ENCODE data around the gene LTA4H.
"Not testable (repeated sequence)": the region's sequence is repeated elsewhere in the genome, so short reads cannot be mapped to it uniquely, and the experiment has no call there.

The LTA4H gene

DNA sequence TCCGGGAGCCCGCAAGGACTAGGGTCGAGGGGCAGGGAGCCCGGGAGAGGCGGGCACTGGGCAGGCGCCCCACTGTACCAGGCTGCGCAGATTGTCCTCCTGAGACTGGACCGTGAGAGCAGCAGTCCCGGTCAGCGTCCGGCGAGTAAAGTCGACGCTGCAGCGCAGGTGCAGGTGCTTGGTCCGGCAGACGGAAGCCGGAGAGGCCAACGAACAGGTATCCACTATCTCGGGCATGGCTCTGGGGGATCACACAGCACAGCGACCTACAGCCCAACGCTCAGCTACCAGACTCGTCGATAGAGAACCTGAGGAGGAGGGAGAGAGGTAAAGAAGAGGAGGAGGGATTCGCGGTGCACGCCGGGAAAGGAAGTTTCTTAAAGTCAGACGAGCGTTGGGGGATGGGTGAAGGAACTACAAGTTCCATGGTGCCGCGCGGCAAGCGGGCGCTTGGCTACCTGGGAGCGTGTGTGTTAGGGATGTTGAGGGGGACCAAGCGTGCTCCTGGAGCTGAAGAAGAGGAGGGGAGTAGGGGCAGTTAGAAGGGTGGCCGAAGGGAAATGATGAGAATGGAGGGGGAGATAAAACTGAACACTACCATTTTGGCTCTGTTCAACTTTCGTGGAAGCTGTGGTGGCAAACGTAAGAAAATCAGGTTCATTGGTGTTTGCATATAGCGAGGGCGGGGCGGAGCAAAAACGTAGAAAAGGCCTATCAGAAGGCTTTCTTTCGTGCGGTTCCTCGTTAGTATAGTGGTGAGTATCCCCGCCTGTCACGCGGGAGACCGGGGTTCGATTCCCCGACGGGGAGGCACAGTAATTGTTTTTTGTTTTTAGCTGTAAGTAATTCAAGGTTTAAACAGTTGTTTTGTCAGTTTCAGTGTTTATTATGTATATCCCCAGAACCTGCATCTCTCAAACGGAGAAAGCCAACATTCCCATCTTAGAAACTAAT, at the start of gene LTA4H:
LTA4H (minus strand) TSS at position 305 of the 954 bp plus-strand sequence; CDS start at position 237, 68 bp downstream.
- no peak for FAIRE-seq

DNA sequence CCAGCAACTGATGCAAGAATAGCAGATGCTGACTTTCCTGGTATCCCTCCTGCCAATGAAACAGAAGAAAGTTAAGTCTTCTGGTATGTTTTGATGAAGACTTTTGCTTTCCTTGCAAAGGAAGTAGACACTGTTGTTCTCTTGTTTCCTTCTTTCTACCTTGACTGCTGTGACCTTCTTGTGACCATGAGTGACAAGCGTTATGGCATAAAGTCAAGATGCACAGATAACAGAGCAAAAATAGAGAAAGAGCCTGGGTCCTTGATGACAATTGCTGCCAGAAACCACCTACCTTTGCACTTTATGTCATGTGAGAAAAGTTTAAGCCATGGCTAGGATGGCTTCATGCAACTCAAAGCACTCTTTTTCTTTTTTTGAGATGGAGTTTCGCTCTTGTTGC, 49.2 kb upstream of the LTA4H start:
- FAIRE-seq: no peak

DNA sequence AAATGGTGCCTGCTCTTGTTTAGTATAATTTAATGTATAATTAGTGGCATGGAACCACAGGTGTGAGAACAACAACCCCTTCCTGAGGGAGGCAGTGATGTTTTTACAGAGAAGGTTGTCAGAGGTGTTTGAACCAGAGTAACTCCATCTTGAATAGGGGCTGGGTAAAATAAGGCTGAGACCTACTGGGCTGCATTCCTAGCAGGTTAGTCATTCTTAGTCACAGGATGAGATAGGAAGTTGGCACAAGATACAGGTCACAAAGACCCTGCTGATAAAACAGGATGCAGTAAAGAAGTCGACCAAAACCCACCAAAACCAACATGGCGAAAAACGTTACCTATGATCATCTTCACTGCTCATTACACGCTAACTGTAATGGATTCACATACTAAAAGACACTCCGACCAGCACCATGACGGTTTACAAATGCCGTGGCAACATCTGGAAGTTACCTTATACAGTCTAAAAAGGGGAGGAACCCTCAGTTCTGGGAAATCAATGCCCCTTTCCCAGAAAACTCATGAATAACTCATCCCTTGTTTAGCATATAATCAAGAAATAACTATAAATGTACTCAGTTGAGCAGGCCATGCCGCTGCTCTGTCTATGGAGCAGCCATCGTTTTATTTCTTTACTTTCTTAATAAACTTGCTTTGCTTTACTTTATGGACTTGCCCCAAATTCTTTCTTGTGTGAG, 47.8 kb upstream of the LTA4H start:
- no peak for FAIRE-seq

DNA sequence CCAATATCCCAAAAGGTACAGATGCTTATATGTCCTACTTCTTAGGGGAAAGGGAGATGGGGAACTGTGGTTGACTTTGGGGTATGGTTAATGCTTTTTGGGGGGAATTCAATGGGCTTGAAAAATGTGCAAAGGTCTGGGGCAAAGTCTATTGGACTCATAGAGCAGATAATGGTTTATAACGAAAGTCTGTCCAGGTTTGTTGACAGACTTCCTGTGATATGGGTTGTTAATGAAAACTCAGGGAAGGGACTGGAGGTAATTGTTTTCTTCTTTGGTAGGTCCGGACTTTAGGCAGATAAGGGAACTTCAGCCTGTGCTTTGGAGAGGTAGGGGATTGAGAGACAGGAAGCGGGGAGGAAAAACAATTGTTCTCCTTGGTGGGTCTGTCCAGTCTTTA, 46.2 kb upstream of the LTA4H start:
- no peak for FAIRE-seq

DNA sequence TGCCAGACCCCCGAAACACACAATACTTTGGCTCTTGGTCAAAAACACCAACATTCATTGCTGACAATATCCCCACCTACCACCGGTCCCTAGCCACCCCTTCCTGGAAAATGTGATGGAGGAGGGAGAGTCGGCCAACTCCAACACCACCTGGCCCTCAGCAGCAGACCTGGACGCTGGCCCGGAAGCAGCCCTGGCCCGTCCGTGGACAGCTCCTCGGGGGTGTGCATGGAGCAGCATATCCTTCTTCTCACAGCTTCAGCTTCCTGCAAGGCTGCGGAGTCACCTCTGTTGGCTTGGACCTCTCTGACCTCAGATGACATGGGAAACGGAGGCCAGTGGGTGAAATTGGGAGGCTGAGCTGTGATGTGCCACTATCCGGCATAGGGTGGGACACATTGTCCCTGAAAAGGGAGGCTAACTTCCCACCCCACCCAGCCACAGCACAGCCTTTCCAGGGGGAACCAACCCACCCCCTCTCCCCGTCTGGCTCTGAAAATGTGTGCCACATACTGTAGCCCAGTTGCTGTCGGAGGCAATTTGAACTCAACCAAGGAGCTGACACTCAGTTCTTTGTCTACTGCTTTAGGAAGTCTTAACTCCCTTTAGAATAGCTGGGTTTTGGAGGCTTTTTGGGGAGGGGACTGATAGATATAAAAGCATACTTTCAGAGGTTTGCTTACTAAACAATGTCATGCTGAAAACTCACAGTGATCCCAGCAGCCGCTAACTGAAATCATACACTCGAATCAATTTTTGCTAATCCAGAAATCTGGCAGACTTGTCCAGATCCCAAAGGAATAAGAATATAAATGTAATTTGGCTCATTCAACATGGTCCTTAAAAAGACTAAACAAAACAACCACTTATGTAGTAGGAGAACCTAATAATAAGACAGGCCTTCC, 43.1 kb upstream of the LTA4H start:
- no peak for FAIRE-seq

DNA sequence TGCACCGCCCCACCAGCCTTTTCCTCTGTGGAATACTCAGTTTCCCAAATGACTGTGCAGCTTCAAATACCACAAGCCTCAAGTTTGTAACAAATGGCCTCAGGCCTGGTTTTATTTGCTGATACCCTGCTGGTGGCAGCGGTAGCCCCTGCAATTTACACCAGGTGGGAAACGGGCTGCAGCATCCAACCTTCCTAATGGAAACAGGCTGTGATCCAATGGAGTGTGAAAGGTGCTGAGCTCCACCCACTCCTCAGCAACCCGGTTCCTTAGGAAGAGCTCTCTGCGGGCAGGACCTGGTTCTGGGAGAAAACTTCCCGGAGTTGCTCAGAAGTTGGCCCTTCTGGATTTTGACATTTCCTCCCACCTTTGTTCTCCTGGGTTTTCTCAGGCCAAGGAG, 41.7 kb upstream of the LTA4H start:
- FAIRE-seq: no peak

DNA sequence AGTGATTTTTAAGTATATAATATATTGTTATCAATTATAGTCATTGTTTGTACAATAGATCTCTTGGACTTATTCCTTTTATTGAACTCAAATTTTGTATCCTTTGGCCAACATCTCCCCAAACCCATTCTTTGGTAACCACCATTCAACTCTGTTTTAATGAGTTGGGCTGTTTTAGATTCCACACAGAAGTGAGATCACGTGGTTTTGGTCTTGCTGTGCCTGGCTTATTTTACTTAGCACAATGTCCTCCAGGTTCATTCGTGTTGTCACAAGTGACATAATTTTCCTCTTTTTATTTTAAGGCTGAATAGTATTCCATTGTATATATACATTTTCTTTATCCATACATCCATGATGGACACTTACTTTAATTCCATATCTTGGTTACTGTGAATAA, 40.2 kb upstream of the LTA4H start:
- FAIRE-seq: no peak

DNA sequence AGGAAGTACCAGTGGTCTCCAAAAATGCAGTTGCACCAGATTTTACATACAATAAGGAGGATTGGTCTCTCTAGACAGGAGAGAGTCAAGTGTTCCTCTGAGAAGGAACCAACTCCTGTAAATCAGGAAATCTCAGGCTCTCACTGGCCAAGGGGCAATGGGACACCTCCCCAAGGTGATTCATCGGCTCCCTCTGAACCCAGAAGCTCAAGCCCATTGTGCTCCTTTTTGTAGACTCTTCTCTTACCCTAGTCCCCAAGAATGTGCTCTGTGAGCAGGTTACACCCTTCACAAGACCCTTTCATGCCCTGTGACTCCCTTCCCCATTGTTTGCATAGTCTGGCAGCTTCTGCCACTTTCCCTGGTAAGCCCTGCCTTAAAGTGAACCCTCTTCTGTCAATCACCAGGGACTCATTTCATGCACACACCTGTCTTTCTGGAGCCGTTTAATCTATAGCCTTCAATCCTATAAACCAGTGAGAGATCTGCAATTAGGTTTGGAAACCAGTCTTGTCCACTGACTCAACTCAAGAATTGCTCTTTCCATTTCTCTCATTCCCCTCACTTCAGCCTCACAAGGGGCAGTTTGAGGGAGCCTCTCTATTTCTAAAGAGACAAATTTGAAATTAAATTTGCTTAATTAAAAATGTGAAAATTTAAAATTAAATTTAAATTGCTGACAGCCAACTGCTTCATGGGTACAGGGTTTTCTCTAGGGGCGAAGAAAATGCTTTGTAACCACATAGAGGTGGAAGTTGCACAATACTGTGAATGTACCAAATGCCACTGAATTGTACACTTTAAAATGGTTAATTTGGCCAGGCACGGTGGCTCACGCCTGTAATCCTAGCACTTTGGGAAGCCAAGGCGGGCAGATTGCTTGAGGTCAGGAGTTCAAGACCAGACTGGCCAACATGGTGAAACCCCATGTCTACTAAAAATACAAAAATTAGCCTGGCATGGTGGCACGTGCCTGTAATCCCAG, 38.3 kb upstream of the LTA4H start:
- FAIRE-seq: no peak

DNA sequence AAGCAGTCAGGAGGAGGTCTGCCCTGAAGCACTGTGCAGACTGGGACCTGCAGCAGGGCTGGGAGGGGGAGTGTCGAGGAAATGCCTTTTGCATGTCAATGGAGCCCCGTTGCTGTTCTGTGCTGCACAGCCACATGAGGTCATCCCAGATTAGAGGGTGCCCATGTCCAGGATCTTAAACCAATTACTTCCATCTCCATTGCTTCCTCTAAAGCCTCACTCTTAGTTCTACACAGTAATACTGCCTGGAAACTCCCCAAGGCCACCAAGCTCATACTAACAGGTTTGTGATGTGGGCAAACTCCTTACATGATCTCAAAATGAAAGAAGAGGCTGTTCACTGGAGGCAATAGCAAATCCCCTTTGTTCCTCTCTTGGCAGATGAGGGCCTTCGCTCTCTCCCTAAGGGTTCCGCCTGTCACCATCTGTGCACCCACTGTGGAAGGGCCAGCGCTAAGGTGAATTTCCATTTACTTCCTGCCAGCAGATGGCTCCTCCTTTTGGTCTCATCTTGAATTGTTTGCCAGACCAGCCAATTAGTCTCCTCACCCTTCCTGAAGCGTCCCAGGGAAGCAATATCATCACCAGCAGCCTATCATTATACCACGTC, 35.4 kb upstream of the LTA4H start:
- FAIRE-seq: no peak

DNA sequence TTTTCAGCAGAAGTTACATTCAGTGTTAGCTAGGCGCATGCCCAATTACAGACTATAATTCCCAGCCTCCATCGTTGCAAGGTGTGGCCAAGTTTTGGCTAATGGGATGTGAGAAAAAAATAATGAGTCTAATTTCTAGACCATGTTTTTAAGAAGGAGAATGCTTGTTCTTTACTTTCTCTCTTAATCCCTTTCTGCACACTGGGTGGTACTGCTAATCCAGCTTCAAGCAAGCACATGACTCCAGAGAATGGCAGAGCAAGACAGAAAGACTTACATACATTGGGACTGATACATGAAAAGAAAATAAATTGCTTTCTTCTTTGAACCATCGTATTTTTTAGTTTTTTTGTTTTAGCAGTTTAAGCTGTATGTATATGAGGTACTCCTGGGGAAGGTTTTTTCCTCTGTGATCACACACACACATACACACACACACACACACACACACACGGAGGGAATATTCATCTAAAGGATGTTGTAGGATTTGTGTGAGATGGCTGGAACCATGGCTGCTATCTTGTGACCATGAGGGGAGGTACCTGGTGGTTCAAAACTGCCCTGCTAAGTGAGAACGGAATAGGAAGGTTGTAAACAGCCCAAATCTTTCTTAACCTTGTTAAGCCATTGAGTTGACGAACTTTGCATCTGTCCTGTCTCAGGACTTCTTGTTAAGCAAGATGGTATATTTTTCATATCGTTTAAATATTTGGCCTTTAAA, 34.3 kb upstream of the LTA4H start:
- FAIRE-seq: no peak

DNA sequence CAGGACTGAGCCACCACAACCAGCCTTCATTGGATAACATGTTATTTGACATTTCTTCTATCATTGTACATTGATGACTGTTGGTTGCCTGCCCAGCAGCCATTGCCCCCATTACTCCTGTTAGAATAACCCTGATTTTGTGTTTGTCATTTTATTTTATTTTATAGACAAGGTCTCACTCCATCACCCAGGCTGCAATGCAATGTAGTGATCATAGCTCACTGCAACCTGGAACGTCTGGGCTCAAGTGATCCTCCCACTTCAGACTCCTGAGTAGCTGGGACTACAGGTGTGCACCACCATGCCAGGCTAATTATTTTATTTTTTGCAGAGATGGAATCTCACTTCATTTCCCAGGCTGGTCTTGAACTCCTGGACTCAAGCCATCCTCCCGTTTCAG, 33.2 kb upstream of the LTA4H start:
- no peak for FAIRE-seq

DNA sequence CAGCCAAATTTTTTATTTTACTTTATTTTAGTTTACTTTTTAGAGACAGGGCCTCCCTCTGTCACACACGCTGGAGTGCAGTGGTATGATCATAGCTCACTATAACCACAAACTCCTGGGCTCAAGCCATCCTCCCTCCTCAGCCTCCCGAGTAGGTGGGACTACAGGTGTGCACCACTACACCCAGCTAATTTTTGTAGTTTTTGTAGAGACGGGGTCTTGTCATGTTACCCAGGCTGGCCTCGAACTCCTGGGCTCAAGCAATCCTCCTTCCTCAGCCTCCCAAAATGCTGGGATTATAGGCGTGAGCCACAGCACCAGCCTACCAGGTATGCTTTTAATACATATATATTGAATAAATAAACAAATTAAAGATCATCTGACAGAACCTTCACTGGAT, 32.7 kb upstream of the LTA4H start:
- FAIRE-seq: no peak

DNA sequence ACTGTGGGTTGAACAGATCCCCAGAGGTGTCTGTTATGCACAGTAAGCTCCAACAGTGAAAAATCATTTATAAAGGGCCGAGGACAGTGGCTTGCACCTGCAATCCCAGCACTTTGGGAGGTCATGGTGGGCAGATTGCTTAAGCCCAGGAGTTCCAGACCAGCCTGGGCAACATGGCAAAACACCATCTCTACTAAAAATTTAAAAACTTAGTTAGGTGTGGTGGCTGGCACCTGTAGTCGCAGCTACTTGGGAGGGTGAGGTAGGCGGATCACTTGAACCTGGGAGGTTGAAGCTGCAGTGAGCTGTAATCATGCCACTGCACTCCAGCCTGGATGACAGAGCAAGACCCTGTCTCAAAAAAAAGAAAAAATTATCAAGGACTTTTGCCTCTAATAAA, 30.4 kb upstream of the LTA4H start:
- not testable (repeated sequence) for FAIRE-seq

DNA sequence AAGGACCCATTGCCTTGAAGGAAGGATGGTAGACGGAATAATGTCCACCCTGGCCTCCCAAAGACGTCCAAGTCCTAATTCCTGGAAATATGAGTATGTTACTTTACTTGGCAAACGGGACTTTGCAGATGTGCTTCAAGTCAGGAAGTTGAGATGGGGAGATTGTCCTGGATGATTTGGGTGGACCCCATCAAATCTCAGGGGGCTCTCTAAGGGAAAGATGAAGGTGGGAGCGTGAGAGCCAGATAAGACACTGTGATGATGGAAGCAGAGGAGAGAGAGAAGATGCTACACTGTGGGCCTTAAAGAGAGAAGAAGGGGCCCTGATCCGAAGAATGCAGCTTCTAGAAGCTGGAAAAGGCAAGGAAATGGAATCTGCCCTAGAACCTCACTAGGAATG, 29.6 kb upstream of the LTA4H start:
- FAIRE-seq: no peak

DNA sequence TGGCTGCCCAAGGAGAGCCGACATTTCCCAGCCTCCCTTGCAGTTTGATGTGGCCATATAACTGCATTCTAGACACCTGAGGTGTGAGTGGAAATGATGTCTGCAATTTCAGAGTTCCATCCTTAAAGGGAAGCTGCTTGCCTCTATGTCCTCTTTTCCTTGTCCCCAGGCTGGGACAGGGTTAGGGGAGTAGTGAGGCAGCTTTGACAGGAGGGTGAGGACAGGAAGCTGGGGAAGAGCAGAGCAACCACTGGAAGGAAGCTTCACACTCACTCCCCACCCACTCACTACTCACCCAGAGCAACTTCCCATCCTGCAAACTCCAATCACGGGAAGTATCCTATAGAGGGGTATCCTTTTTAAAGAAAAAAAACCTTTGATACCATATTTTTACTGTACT, 28.9 kb upstream of the LTA4H start:
- no peak for FAIRE-seq

DNA sequence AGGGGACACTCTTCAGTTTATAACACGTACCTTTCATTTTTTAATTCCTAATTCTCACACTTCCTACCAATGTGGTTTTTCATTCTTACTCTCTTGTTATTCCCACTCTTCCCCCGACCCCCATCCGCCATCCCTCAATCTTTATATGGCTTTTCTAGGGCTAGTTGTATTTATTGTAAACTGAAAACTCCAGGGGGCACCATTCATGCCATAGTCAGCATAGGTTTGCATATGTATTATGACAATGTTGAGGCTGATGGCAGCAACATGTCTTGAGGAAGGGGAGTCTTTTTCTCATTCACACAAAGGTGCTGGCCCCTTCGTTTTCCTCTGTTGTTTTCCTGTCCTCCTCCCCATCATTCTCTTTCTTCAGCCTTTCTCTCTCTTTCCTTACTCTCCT, 27.7 kb upstream of the LTA4H start:
- no peak for FAIRE-seq

DNA sequence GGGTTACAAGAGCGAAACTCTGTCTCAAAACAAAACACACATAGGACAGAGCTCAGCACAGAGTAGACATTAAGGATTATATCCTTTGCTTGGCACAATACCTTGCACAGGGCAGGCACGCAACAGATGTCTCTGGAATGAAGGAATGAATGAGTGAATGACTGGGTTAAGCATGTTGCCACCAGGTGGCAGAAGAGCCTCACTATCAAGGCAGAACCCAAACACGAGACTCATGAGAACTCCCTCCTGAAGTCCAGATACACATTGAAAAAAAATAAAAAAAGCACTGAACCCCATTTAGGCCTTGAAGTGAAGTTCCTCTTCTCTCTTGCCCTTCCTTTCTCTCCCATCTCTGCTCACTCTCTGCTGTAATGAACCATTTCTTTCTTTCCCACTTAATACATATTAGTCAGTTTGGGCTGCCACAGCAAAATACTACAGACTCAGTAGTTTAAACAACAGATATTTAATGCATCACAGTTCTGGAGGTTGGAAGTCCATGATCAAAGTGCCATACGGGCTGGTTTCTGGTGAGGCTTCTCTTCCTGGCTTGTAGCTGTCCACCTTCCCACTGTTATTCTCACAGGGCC, 26.6 kb upstream of the LTA4H start:
- FAIRE-seq: no peak

DNA sequence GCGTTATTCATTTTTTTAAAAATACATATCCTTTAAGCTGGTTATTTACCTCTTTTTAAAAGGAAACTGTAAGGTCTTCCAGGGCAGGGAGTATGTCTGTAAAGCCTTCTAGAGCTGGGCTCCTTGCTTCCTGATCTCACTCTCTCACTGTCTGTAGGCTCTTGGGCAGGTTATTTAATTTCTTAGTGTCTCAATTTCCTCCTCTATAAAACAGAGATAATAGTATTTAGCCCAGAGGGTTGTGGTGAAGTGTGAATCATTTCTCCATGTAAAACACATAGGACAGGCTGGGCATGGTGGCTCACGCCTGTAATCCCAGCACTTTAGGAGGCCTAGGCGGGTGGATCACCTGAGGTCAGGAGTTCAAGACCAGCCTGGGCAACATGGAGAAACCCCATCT, 25.9 kb upstream of the LTA4H start:
- no peak for FAIRE-seq

DNA sequence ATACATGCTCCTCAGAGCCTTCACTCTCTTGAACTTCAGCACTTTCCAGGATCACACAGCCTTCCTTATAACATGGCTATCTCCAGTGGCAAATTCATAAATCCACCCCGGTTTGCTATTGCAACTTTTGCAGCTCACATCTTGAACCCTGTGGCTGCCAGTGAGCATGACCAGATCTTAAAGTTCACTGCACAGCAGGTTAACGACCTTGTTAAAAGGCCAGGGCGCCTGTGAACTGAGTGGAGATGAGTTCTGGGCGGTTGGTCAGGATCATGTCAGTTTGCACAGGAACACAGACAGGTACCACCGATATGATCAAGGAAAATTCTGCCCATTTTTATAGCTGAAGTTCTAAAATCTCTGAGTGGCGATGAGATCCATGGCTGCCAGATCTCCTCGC, 24.7 kb upstream of the LTA4H start:
- FAIRE-seq: no peak

DNA sequence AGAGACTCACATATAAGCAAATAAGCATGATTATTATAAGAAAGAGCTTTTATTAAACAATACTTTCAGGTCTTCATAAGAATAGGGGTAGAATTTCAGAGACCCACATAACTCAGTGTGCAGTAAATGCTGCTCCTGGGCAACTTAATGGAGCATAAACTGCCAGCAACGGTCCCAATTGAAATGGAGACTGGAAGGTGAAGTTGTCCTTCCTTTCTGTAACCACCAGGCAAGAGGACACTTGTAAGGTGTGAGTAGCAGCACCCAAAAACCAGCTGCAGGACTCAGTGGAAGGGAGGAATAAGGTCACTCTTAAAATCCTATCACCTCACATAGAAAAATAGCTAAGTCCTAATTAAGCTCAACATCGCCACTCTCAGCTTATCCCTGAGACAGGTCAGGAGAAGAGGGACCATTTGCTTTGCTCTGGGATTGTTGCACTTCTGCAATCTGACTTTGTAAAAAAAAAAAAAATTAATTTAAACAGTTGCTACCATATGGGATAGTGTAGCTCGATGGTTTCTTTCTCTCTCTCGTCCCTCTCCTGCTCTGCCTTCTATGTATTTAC, 22.7 kb upstream of the LTA4H start:
- FAIRE-seq: no peak

All from colon (tissue), 2 donors.